ENCODE data around the gene RRP1B. TPM values are rescaled to one million over a fixed set of nuclear protein-coding genes. Genes with fewer than 3 reads are reported as not detected.

Gene RRP1B
- total RNA-seq, 1 donor = 17.4 TPM

DNA sequence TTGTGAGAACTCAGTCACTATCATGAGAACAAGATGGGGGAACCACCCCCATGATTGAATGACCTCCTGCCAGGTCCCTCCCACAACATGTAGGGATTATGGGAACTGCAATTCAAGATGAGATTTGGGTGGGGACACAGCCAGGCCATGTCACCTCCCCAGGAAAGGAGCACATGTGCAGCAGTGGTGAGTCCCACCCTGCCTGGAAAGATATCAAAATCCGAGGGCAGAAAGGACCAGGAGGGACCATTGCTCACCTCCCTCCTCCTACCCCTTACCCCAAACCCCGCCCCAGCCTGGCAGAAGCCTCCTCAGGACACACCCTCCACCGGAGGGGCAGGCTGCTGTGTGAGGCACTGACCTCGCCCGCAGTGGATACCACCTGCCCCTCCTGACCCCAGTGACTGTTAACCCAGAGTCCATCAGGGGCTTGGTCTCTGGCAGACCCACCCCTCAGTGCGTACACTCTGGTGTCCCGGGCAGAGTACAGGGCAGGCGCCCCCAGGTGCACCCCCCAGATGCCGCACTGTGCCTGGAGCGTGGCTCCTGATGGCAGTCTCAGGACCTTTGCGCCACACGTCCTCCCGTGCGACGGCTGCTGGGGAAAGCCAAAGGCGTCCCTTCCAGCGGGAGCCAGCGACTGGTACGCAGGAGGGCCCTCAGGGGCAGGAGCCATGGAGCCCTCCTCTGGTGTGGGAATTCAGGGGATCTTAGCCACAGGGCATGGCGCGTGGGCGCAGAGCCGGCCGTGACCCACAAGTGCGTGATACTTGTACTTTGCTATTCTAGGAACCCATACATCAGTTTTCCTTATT, 80.5 kb downstream of the RRP1B start:
- H3K4me1 ChIP-seq (ENCODE audit: insufficient read depth, low read length) = peaks cover 6% of the 10 kb centered on the region
- DNase-seq (ENCODE audit: insufficient read length, low spot score, missing footprints) = peak; percentile 92

DNA sequence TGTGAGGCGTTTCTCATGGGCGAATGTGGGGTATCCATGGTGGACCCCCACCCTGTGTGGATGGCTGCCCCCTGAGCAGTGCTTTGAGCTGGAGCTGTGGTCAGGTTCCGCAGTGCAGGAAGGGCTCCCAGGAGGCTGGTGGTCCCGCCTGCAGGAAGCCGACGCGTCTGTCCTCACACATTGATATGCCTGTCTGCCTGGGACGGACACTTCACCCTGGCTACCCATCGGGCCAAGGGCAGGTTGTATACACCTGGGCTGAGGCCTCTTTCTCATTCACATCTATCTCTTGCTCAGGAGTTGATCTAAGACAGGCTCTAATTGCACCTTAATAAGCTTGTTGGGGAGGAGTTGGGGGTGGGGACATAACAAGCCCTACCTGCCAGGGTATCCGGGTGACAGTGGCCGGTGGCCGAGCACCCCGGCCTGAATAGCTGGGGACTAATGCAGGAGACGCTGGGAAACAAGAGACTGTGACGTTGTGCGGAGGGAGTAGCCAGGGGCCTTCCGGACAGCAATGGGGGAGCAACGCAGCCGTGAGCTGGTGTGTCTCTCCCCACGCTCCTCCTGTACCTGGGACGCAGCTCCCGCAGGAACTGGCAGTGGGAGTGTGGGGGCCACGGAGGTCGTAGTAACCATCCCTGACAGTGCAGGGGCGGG, 81.3 kb downstream of the RRP1B start:
- H4K20me1 ChIP-seq (ENCODE audit: insufficient read depth, low read length) = peaks cover 36% of the 10 kb centered on the region

More for the DNA sequence above, 80.5 kb downstream of the RRP1B start:
- H3K4me2 ChIP-seq (ENCODE audit: insufficient read depth, low read length) = no peak overlapping the region
- no peaks in the 10 kb centered on the region for H3K9me3 ChIP-seq (ENCODE audit: low read depth, low read length)
- peaks cover 27% of the 10 kb centered on the region for H3K79me2 ChIP-seq (ENCODE audit: insufficient read depth, low read length)
- no peaks in the 10 kb centered on the region for H3K27me3 ChIP-seq (ENCODE audit: insufficient read depth, low read length)
- no peak overlapping the region for H3K27ac ChIP-seq (ENCODE audit: low read depth, low read length)
- H3K4me3 ChIP-seq (ENCODE audit: insufficient read depth, low read length) = no peak overlapping the region
- H4K20me1 ChIP-seq (ENCODE audit: insufficient read depth, low read length) = peaks cover 44% of the 10 kb centered on the region
- no peak overlapping the region for H2AFZ ChIP-seq (ENCODE audit: low read length)
- H3K36me3 ChIP-seq (ENCODE audit: insufficient read depth, low read length) = peaks cover 19% of the 10 kb centered on the region
- TF ChIP-seq, protein P1, sequence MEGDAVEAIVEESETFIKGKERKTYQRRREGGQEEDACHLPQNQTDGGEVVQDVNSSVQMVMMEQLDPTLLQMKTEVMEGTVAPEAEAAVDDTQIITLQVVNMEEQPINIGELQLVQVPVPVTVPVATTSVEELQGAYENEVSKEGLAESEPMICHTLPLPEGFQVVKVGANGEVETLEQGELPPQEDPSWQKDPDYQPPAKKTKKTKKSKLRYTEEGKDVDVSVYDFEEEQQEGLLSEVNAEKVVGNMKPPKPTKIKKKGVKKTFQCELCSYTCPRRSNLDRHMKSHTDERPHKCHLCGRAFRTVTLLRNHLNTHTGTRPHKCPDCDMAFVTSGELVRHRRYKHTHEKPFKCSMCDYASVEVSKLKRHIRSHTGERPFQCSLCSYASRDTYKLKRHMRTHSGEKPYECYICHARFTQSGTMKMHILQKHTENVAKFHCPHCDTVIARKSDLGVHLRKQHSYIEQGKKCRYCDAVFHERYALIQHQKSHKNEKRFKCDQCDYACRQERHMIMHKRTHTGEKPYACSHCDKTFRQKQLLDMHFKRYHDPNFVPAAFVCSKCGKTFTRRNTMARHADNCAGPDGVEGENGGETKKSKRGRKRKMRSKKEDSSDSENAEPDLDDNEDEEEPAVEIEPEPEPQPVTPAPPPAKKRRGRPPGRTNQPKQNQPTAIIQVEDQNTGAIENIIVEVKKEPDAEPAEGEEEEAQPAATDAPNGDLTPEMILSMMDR (IDR thresholded peaks at IDR 0.05; ENCODE audit: extremely low read depth, low read depth, low read length) = no peak

GRCh38 chr21:43741423-43742096, 82.2 kb downstream of the RRP1B start:
- H3K27me3 ChIP-seq (ENCODE audit: insufficient read depth, low read length) = no peaks in the 10 kb centered on the region
- H3K79me2 ChIP-seq (ENCODE audit: insufficient read depth, low read length) = peaks cover 10% of the 10 kb centered on the region
- DNase-seq (ENCODE audit: insufficient read length, low spot score, missing footprints) = no peak
- H3K9me3 ChIP-seq (ENCODE audit: low read depth, low read length) = no peaks in the 10 kb centered on the region
- H2AFZ ChIP-seq (ENCODE audit: low read length) = no peak overlapping the region
- H4K20me1 ChIP-seq (ENCODE audit: insufficient read depth, low read length) = peaks cover 29% of the 10 kb centered on the region
- no peaks in the 10 kb centered on the region for H3K4me1 ChIP-seq (ENCODE audit: insufficient read depth, low read length)
- TF ChIP-seq, protein P1 (IDR thresholded peaks at IDR 0.05; ENCODE audit: extremely low read depth, low read depth, low read length) = no peak
- no peak overlapping the region for H3K4me3 ChIP-seq (ENCODE audit: insufficient read depth, low read length)
- H3K36me3 ChIP-seq (ENCODE audit: insufficient read depth, low read length) = peaks cover 33% of the 10 kb centered on the region
- no peak overlapping the region for H3K4me2 ChIP-seq (ENCODE audit: insufficient read depth, low read length)
- no peak overlapping the region for H3K27ac ChIP-seq (ENCODE audit: low read depth, low read length)

More for the DNA sequence above, 81.3 kb downstream of the RRP1B start:
- Histone ChIP-seq H3K9me3 (ENCODE audit: low read depth, low read length) (no peaks in the 10 kb centered on the region), H3K4me2 (ENCODE audit: insufficient read depth, low read length) (no peak overlapping the region), H3K36me3 (ENCODE audit: insufficient read depth, low read length) (peaks cover 24% of the 10 kb centered on the region), H3K27me3 (ENCODE audit: insufficient read depth, low read length) (no peaks in the 10 kb centered on the region), H3K4me3 (ENCODE audit: insufficient read depth, low read length) (no peak overlapping the region), H3K4me1 (ENCODE audit: insufficient read depth, low read length) (no peaks in the 10 kb centered on the region), H3K79me2 (ENCODE audit: insufficient read depth, low read length) (peaks cover 19% of the 10 kb centered on the region), H2AFZ (ENCODE audit: low read length) (no peak overlapping the region), H3K27ac (ENCODE audit: low read depth, low read length) (peak overlapping the region; percentile 33)
- TF ChIP-seq, protein P1 (IDR thresholded peaks at IDR 0.05; ENCODE audit: extremely low read depth, low read depth, low read length) = no peak
- DNase-seq (ENCODE audit: insufficient read length, low spot score, missing footprints) = peak; percentile 98
